Erythroblast (primary cell): Measurements from ENCODE around the gene MIER1.

Experiments used
- GATA1 ChIP-seq: IDR thresholded peaks from 2 replicates; pipeline ENCODE4 v1.6.1; 2011; ENCODE audit warnings: low read depth, mild to moderate bottlenecking, control low read depth, low read length, moderate library complexity
- POLR2A ChIP-seq: IDR thresholded peaks from 2 replicates; pipeline ENCODE4 v1.6.1; 2011; ENCODE audit warnings: mild to moderate bottlenecking, low read length

DNA sequence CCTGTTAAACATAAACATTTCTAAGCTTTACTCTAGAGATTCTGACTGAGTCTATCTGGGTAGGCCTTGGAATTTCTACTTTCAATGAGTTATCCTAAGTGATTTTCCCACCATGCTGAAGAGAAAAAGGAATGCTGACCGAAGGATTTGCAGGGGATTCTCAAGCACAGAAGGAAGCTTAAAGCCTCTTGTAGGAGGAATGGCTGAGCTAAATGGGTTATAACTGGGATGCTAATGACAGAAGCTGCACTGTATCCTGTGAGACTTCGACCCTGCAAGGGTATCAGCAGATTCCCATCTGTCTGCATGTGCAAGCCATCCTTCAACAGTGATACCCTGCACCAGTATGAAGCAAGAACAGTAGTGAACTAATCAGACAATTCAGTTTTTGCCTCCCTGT, 93.8 kb downstream of the MIER1 start:
- TF ChIP-seq POLR2A = no peak
- no peak for TF ChIP-seq GATA1
